Vagina (tissue), 2 donors: ENCODE results near the gene B3GALNT2. TPM values are rescaled to one million over a fixed set of nuclear protein-coding genes. Genes with fewer than 3 reads are reported as not detected.
"Not testable (repeated sequence)": the region's sequence is repeated elsewhere in the genome, so short reads cannot be mapped to it uniquely, and the experiment has no call there.

Experiments used
- DNase-seq, 2 donors: peaks; one replicate each; pipeline ENCODE4 v3.0.0-alpha.2; 2017; ENCODE audit errors: extremely low spot score in 2 of 2
- H3K27ac ChIP-seq: fragments of 200-600 bp; sonication (generic); one replicate; pipeline ENCODE4 v1.5.1; 2019
- H3K27me3 ChIP-seq: fragments of 200-600 bp; sonication (generic); one replicate; pipeline ENCODE4 v1.5.1; 2019
- H3K36me3 ChIP-seq, 2 donors: fragments of 200-600 bp; sonication (generic); one replicate each; pipeline ENCODE4 v1.5.1; 2017 to 2019
- H3K4me1 ChIP-seq: fragments of 200-600 bp; sonication (generic); one replicate; pipeline ENCODE4 v1.5.1; 2019
- H3K4me3 ChIP-seq, 2 donors: fragments of 200-600 bp; sonication (generic); 1 replicate in 1 of 2; 2 replicates in 1 of 2; pipeline ENCODE4 v1.5.1; 2016 to 2019
- H3K9me3 ChIP-seq: fragments of 200-600 bp; sonication (generic); one replicate; pipeline ENCODE4 v1.5.1; 2019
- CTCF ChIP-seq, 3 experiments: fragments of 450-650 bp in 2 of 3; fragments of 200-600 bp in 1 of 3; sonication (generic) in 1 of 3; IDR thresholded peaks; one replicate each; pipeline ENCODE4 v1.5.1; 2017 to 2019; ENCODE audit warnings: antibody characterized with exemption in 3 of 3, mild to moderate bottlenecking in 2 of 3, moderate library complexity in 2 of 3
- POLR2A ChIP-seq, 2 donors: fragments of 450-650 bp; IDR thresholded peaks; one replicate each; pipeline ENCODE4 v1.6.1; 2017; ENCODE audit warnings: antibody characterized with exemption in 2 of 2, mild to moderate bottlenecking in 2 of 2, moderate library complexity in 2 of 2
- POLR2AphosphoS5 ChIP-seq, 2 donors: sonication (generic); formaldehyde crosslinking; IDR thresholded peaks; one replicate each; pipeline ENCODE4 v1.9.0; 2017; ENCODE audit warnings: antibody characterized with exemption in 2 of 2, mild to moderate bottlenecking in 2 of 2, low read depth in 1 of 2; ENCODE audit not compliant: insufficient read depth in 1 of 2
- intact Hi-C: fragments of 100-400 bp; cut with DNase I; formaldehyde crosslinking; loops from one replicate; pipeline ENCODE4 v1.15.1; 2023
- total RNA-seq: library from RNA; depleted of rRNA; stranded (reverse); fragments of >200 nt; gene quantifications from one replicate; pipeline ENCODE4 v1.2.3, GENCODE V29; 2016

B3GALNT2 gene
- total RNA-seq, result 48.6 TPM

- peak within 1 kb of the TSS; percentile 65 to 85 for H3K4me3 ChIP-seq
- no peaks in the 10 kb centered on the region for H3K27me3 ChIP-seq
- TF ChIP-seq CTCF (IDR thresholded peaks at IDR 0.05), result no peak
- peak in 1 of 2 donors; percentile 84 for TF ChIP-seq POLR2A (IDR thresholded peaks at IDR 0.05)
- peaks cover 26% of the 10 kb centered on the region for H3K4me1 ChIP-seq
- H3K36me3 ChIP-seq, result no peaks in the 10 kb centered on the region
- DNase-seq, result no peak
- peak within 1 kb of the TSS; percentile 98 for H3K27ac ChIP-seq
- no peaks in the 10 kb centered on the region for H3K9me3 ChIP-seq
- intact Hi-C loops, result no loop called here
These were observed at the start of gene B3GALNT2 for GRCh38 chr1:235504122-235504493. TSS of gene B3GALNT2 (minus strand) at chr1:235504452. CDS start at chr1:235504252, 200 bp downstream.

GRCh38 chr1:235553112-235553551 is 48.9 kb upstream of the B3GALNT2 start:
- no peaks in the 10 kb centered on the region for H3K27me3 ChIP-seq
- TF ChIP-seq POLR2A (IDR thresholded peaks at IDR 0.05), result no peak
- TF ChIP-seq POLR2AphosphoS5 (IDR thresholded peaks at IDR 0.05; ENCODE audit: insufficient read depth in 1 of 2, low read depth in 1 of 2), result no peak
- no peak for TF ChIP-seq CTCF (IDR thresholded peaks at IDR 0.05)
- H3K27ac ChIP-seq, result no peak overlapping the region
- H3K36me3 ChIP-seq, result no peaks in the 10 kb centered on the region
- no peak for DNase-seq
- intact Hi-C loops, result no loop called here
- H3K4me3 ChIP-seq, result no peak overlapping the region
- no peaks in the 10 kb centered on the region for H3K9me3 ChIP-seq
- H3K4me1 ChIP-seq, result peaks cover 5% of the 10 kb centered on the region

- intact Hi-C loops, result no loop called here
- H3K27ac ChIP-seq, result no peak overlapping the region
- H3K36me3 ChIP-seq, result no peaks in the 10 kb centered on the region
- no peaks in the 10 kb centered on the region for H3K27me3 ChIP-seq
- no peaks in the 10 kb centered on the region for H3K9me3 ChIP-seq
- no peak overlapping the region for H3K4me3 ChIP-seq
- H3K4me1 ChIP-seq, result peaks cover 5% of the 10 kb centered on the region
- DNase-seq, result no peak
- TF ChIP-seq CTCF (IDR thresholded peaks at IDR 0.05), result no peak
- no peak for TF ChIP-seq POLR2A (IDR thresholded peaks at IDR 0.05)
These were observed 48.0 kb upstream of the B3GALNT2 start for GRCh38 chr1:235552146-235552716.

- H3K4me1 ChIP-seq, result peaks cover 5% of the 10 kb centered on the region
- no peaks in the 10 kb centered on the region for H3K27me3 ChIP-seq
- H3K9me3 ChIP-seq, result no peaks in the 10 kb centered on the region
- intact Hi-C loops, result no loop called here
- TF ChIP-seq POLR2AphosphoS5 (IDR thresholded peaks at IDR 0.05; ENCODE audit: insufficient read depth in 1 of 2, low read depth in 1 of 2) (no peak), POLR2A (IDR thresholded peaks at IDR 0.05) (no peak)
- DNase-seq, result no peak
- H3K27ac ChIP-seq, result no peak overlapping the region
- H3K36me3 ChIP-seq, result no peaks in the 10 kb centered on the region
- no peak overlapping the region for H3K4me3 ChIP-seq
These were observed 45.3 kb upstream of the B3GALNT2 start for GRCh38 chr1:235549351-235550139.

- H3K27me3 ChIP-seq, H3K4me3 ChIP-seq, H3K9me3 ChIP-seq, H3K27ac ChIP-seq, H3K36me3 ChIP-seq, intact Hi-C loops, DNase-seq, H3K4me1 ChIP-seq: not testable (repeated sequence)
These were observed 42.3 kb upstream of the B3GALNT2 start for GRCh38 chr1:235546369-235547155.
